NB4 (cell line): ENCODE data around the gene FMN2.

Source experiments
- DNase-seq: peaks from one replicate; pipeline ENCODE4 v3.0.0; 2010; ENCODE audit warnings: low read depth
- H3K4me3 ChIP-seq: one replicate; pipeline ENCODE4 v1.5.1; 2011; ENCODE audit warnings: mild to moderate bottlenecking, low read depth, low read length, moderate library complexity
- CTCF ChIP-seq: IDR thresholded peaks from one replicate; pipeline ENCODE4 v1.5.1; 2012; ENCODE audit warnings: low read depth, low read length
- MYC ChIP-seq: IDR thresholded peaks from 2 replicates; pipeline ENCODE4 v1.6.1; 2011; ENCODE audit warnings: low read depth, low read length
- POLR2A ChIP-seq: IDR thresholded peaks from 2 replicates; pipeline ENCODE4 v1.6.1; 2011; ENCODE audit warnings: mild to moderate bottlenecking; ENCODE audit not compliant: insufficient read length; ENCODE audit errors: extremely low read depth
- TF ChIP-seq, protein P1 (sequence below): IDR thresholded peaks from 2 replicates; pipeline ENCODE4 v1.6.1; 2011; ENCODE audit warnings: low read depth, low read length

FMN2 gene

GRCh38 chr1:240107058-240107684 is 15.5 kb downstream of the FMN2 start:
- TF ChIP-seq POLR2A (no peak), MYC (no peak), CTCF (no peak)
- TF ChIP-seq, protein P1, sequence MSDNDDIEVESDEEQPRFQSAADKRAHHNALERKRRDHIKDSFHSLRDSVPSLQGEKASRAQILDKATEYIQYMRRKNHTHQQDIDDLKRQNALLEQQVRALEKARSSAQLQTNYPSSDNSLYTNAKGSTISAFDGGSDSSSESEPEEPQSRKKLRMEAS: no peak
- DNase-seq: no peak
- no peak overlapping the region for H3K4me3 ChIP-seq

GRCh38 chr1:240109130-240109529 is 17.4 kb downstream of the FMN2 start:
- H3K4me3 ChIP-seq: no peak overlapping the region
- no peak for DNase-seq

DNA sequence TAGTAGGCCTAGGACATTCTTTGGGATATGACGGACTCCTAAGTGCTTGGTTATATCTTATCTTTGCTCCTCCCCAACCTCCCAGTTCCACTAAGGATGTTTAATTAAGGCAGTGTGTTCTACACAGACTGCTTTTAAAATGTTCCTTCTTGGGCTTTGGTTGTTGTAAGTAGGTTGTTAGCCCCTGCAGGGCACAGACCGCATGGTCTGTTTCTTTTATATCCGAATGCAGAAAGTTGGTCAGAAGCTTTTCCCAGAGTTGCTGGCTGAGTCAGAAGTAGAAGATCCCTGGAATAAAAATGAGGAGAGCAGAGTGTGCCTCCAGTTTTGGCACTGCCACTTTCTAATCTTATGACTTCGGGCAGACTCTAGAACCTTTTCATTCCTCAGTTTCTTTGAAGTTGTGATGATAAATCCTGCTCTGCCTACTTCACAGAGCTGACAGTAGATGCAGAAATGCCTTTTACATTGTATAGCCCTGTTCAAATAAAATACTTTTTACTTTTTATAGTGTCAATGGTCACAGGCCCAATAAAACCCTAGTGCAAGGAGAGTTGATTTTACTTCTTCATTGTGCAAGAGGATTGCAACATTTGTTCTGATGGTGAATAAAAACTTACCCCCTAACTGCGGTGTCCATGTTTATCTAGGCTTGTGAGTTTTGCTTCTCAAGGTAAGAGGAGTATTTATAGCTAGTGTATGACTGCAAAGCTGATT is 18.4 kb downstream of the FMN2 start:
- DNase-seq: no peak
- TF ChIP-seq CTCF (no peak), POLR2A (no peak), MYC (no peak)
- TF ChIP-seq, protein P1: no peak
- no peak overlapping the region for H3K4me3 ChIP-seq

More at GRCh38 chr1:240109130-240109529, 17.4 kb downstream of the FMN2 start:
- TF ChIP-seq CTCF: no peak
- TF ChIP-seq, protein P1: no peak
- no peak for TF ChIP-seq POLR2A
- no peak for TF ChIP-seq MYC

GRCh38 chr1:240111558-240111957 is 19.9 kb downstream of the FMN2 start:
- no peak overlapping the region for H3K4me3 ChIP-seq
- peak; percentile 10 for DNase-seq
- TF ChIP-seq CTCF (no peak), MYC (no peak), POLR2A (no peak)
- TF ChIP-seq, protein P1: no peak

- no peak overlapping the region for H3K4me3 ChIP-seq
- no peak for DNase-seq
- TF ChIP-seq MYC (no peak), CTCF (no peak), POLR2A (no peak)
- TF ChIP-seq, protein P1: no peak
Measured at GRCh38 chr1:240114222-240114621, 22.5 kb downstream of the FMN2 start.
